Prostate gland (tissue), 2 donors: ENCODE measurements around the gene EIF2B5.

Experiments
- CTCF ChIP-seq, 4 experiments: fragments of 200-600 bp in 2 of 4; fragments of 450-650 bp in 2 of 4; sonication (generic) in 2 of 4; IDR thresholded peaks; 1 replicate in 3 of 4; 2 replicates in 1 of 4; pipeline ENCODE4 v1.5.1; 2016 to 2019; ENCODE audit warnings: antibody characterized with exemption in 4 of 4, mild to moderate bottlenecking in 2 of 4, moderate library complexity in 2 of 4
- POLR2AphosphoS5 ChIP-seq: sonication (generic); formaldehyde crosslinking; IDR thresholded peaks from one replicate; pipeline ENCODE4 v1.6.1; 2017; ENCODE audit warnings: antibody characterized with exemption

GRCh38 chr3:184155644-184156521, 20.7 kb downstream of the EIF2B5 start:
- TF ChIP-seq CTCF (IDR thresholded peaks at IDR 0.05) (no peak), POLR2AphosphoS5 (no peak)
